K562 (cell line): Measurements from ENCODE around the gene CKLF. TPM values are rescaled to one million over a fixed set of nuclear protein-coding genes. Genes with fewer than 3 reads are reported as not detected.

ENCODE experiments used
- ATAC-seq: fragments of 200-7000 bp; cut with Tn5 transposase; 3 replicates; pipeline ENCODE4 v1.9.1; 2020; ENCODE audit warnings: moderate library complexity
- BruUV-seq: library from RNA; stranded (reverse); fragments of 400-500 nt; replicated peaks from 2 replicates; lab custom pipeline; 2021; lab: Mats Ljungman, UMichigan
- CTCF ChIA-PET: fragments of 300-600 bp; formaldehyde crosslinking; extraction: SDS; loops from one replicate; lab custom pipeline; 2021; ENCODE audit warnings: low intra/inter-chr PET ratio; lab: Yijun Ruan, JAX
- POLR2A ChIA-PET: fragments of 300-600, 350-650 bp; sonication (Branson Sonifier 250); formaldehyde crosslinking; extraction: SDS; loops from one replicate; lab custom pipeline; 2021; ENCODE audit warnings: antibody characterized with exemption, inconsistent platforms; lab: Yijun Ruan, JAX
- DNase-seq, 4 experiments: peaks; one replicate each; pipeline versions ENCODE4 v3.0.0 to v3.0.0-alpha.2; 2011 to 2018; ENCODE audit warnings: low spot score in 3 of 4, mixed read lengths in 3 of 4; ENCODE audit errors: extremely low read depth in 1 of 4
- FAIRE-seq: peaks from 2 replicates; lab custom pipeline; 2011; peaks lifted over from hg19 to GRCh38; lab: Jason Lieb, UNC
- H2AFZ ChIP-seq: 2 replicates; pipeline ENCODE4 v1.6.0; 2011; ENCODE audit warnings: low read depth, low read length, control low read depth, inconsistent platforms
- H3K27ac ChIP-seq: fragments of 200-600 bp; 3 replicates; pipeline ENCODE4 v1.8.0; 2011; ENCODE audit warnings: low read depth, mild to moderate bottlenecking, control low read depth, inconsistent platforms, low read length, moderate library complexity, mixed read lengths; ENCODE audit errors: extremely low read depth
- H3K27me3 ChIP-seq, 2 experiments: fragments of 300-600 bp in 1 of 2; 2 replicates in 1 of 2; 3 replicates in 1 of 2; pipeline versions ENCODE4 v1.6.0 to v1.8.0; 2011; ENCODE audit warnings: inconsistent platforms in 2 of 2, low read length in 2 of 2, mild to moderate bottlenecking in 1 of 2, mixed read lengths in 1 of 2, moderate library complexity in 1 of 2; ENCODE audit not compliant: control insufficient read depth in 2 of 2, insufficient read depth in 2 of 2
- H3K36me3 ChIP-seq: fragments of 300-600 bp; 3 replicates; pipeline ENCODE4 v1.8.0; 2011; ENCODE audit warnings: mild to moderate bottlenecking, low read length, inconsistent platforms; ENCODE audit not compliant: control insufficient read depth, insufficient read depth
- H3K4me1 ChIP-seq, 2 experiments: fragments of 200-600 bp in 1 of 2; replicated peaks in 1 of 2; 2 replicates in 1 of 2; 3 replicates in 1 of 2; pipeline versions ENCODE4 v1.5.1 to v1.8.0; 2011; ENCODE audit warnings: inconsistent platforms in 2 of 2, low read length in 2 of 2, mild to moderate bottlenecking in 1 of 2, mixed read lengths in 1 of 2, moderate library complexity in 1 of 2; ENCODE audit not compliant: control insufficient read depth in 2 of 2, insufficient read depth in 2 of 2
- H3K4me2 ChIP-seq: 2 replicates; pipeline ENCODE4 v1.6.1; 2011; ENCODE audit warnings: low read length, control low read depth, inconsistent platforms, mixed read lengths; ENCODE audit not compliant: insufficient read depth
- H3K4me3 ChIP-seq: fragments of 200-600 bp; sonication (generic), shearing (Covaris generic); 2 replicates; pipeline ENCODE4 v1.5.1; 2016; ENCODE audit warnings: control low read depth, inconsistent platforms
- H3K79me2 ChIP-seq: fragments of 200-600 bp; 3 replicates; pipeline ENCODE4 v1.8.0; 2011; ENCODE audit warnings: low read length, inconsistent platforms; ENCODE audit not compliant: control insufficient read depth, insufficient read depth
- H3K9ac ChIP-seq, 2 experiments: 2 replicates each; pipeline versions ENCODE4 v1.6.0 to v1.6.1; 2011; ENCODE audit warnings: low read depth in 2 of 2, low read length in 2 of 2, control low read depth in 1 of 2, inconsistent platforms in 1 of 2, mild to moderate bottlenecking in 1 of 2, mixed read lengths in 1 of 2; ENCODE audit not compliant: insufficient read depth in 1 of 2
- H3K9me1 ChIP-seq: one replicate; pipeline ENCODE4 v1.6.0; 2011; ENCODE audit warnings: inconsistent platforms, mild to moderate bottlenecking, low read length, moderate library complexity; ENCODE audit not compliant: control insufficient read depth, insufficient read depth
- H3K9me3 ChIP-seq: replicated peaks from 2 replicates; pipeline ENCODE4 v1.5.1; 2011; ENCODE audit warnings: low read depth, low read length, inconsistent platforms; ENCODE audit not compliant: control insufficient read depth, insufficient read depth
- H4K20me1 ChIP-seq: replicated peaks from 2 replicates; pipeline ENCODE4 v1.6.1; 2011; ENCODE audit warnings: low read length, inconsistent platforms, mixed read lengths; ENCODE audit not compliant: control insufficient read depth, insufficient read depth
- BHLHE40 ChIP-seq: IDR thresholded peaks from 2 replicates; pipeline ENCODE4 v1.6.1; 2011; ENCODE audit warnings: low read length, improper control_type of control experiment
- CHCHD3 ChIP-seq: fragments of 250-450 bp; sonication (Bioruptor Pico); IDR thresholded peaks from 2 replicates; pipeline ENCODE4 v2.1.2; 2022; ENCODE audit warnings: mild to moderate bottlenecking
- ERF ChIP-seq: fragments of 450-650 bp; formaldehyde crosslinking; IDR thresholded peaks from 2 replicates; pipeline ENCODE4 v1.4.0; 2020; ENCODE audit warnings: mild to moderate bottlenecking, mixed read lengths
- EZH2 ChIP-seq: IDR thresholded peaks from 2 replicates; pipeline ENCODE4 v1.6.1; 2012; ENCODE audit warnings: low read depth, mild to moderate bottlenecking, inconsistent platforms, low read length, borderline replicate concordance
- JUND ChIP-seq, 2 experiments: IDR thresholded peaks; 2 replicates in 1 of 2; 3 replicates in 1 of 2; pipeline ENCODE4 v1.6.1; 2011; ENCODE audit warnings: borderline replicate concordance in 2 of 2, low read depth in 2 of 2, low read length in 2 of 2, improper control_type of control experiment in 1 of 2, missing biosample characterization in 1 of 2, missing genetic modification characterization in 1 of 2, missing genetic modification reagents in 1 of 2
- LARP7 ChIP-seq: fragments of 450-650 bp; IDR thresholded peaks from 2 replicates; pipeline ENCODE4 v1.6.1; 2016
- MAFG ChIP-seq: fragments of 450-650 bp; conservative IDR thresholded peaks from 2 replicates; pipeline ENCODE4 v1.6.1; 2016; ENCODE audit warnings: missing genetic modification characterization, missing compliant biosample characterization
- MAFK ChIP-seq: IDR thresholded peaks from 2 replicates; pipeline ENCODE4 v1.6.1; 2011; ENCODE audit warnings: low read length, improper control_type of control experiment
- NFE2 ChIP-seq: IDR thresholded peaks from 2 replicates; pipeline ENCODE4 v1.6.1; 2014; ENCODE audit warnings: antibody characterized with exemption, low read depth
- SLC30A9 ChIP-seq: fragments of 250-450 bp; sonication (Bioruptor Pico); IDR thresholded peaks from 2 replicates; pipeline ENCODE4 v1.8.0; 2022; ENCODE audit warnings: mild to moderate bottlenecking, moderate library complexity
- ZBTB17 ChIP-seq: fragments of 450-650 bp; formaldehyde crosslinking; IDR thresholded peaks from 2 replicates; pipeline ENCODE4 v1.4.0; 2020; ENCODE audit warnings: mild to moderate bottlenecking
- ZFP36 ChIP-seq: fragments of 150-350 bp; IDR thresholded peaks from 2 replicates; pipeline ENCODE4 v1.6.1; 2018; ENCODE audit warnings: low read length, low read depth; ENCODE audit not compliant: partially characterized antibody
- ZNF197 ChIP-seq: fragments of 200-800 bp; sonication (Bioruptor generic); IDR thresholded peaks from 2 replicates; pipeline ENCODE4 v1.6.1; 2016; ENCODE audit warnings: low read depth, missing genetic modification characterization, missing compliant biosample characterization
- ZNF316 ChIP-seq: fragments of 450-650 bp; IDR thresholded peaks from 2 replicates; pipeline ENCODE4 v1.6.1; 2016
- ZNF717 ChIP-seq: fragments of 250-450 bp; sonication (Bioruptor Pico); IDR thresholded peaks from 2 replicates; pipeline ENCODE4 v1.5.0; 2021
- ZNF77 ChIP-seq: fragments of 250-450 bp; sonication (Bioruptor Pico); IDR thresholded peaks from 2 replicates; pipeline ENCODE4 v1.5.0; 2020
- ZNF780A ChIP-seq: fragments of 250-450 bp; sonication (Bioruptor Pico); IDR thresholded peaks from 2 replicates; pipeline ENCODE4 v1.5.0; 2021; ENCODE audit warnings: mild to moderate bottlenecking
- WGBS: fragments of 100-300 bp; shearing (Covaris generic); methylation state at CpG from one replicate; pipeline ENCODE4 v1.1.6; 2016; ENCODE audit warnings: low coverage, mixed read lengths; ENCODE audit not compliant: insufficient coverage; ENCODE audit errors: missing lambda C conversion rate; 5-methylcytosine and 5-hydroxymethylcytosine counted together
- in situ Hi-C: fragments of 300-500 bp; cut with MboI; formaldehyde crosslinking; loops from 4 replicates; pipeline ENCODE4 v1.15.0; 2018; ENCODE audit warnings: inconsistent platforms, mixed read lengths
- intact Hi-C: fragments of 100-400 bp; cut with micrococcal nuclease; formaldehyde crosslinking; loops from 2 replicates; pipeline ENCODE4 v1.14.2; 2022
- polyA plus RNA-seq, 8 experiments: library from polyadenylated mRNA; depleted of rRNA in 4 of 8; stranded (reverse) in 5 of 8; unstranded in 3 of 8; fragments of >200 nt; fragmentation: Nextera tagmentation in 2 of 8; fragmentation: Illumina TruSeq in 1 of 8; extraction: Ambion mirVana in 2 of 8; extraction: Trizol in 1 of 8; gene quantifications; 2 replicates each; pipeline versions ENCODE4 v1.2.1 to v1.2.3, GENCODE V29; 2011 to 2014; ENCODE audit warnings: inconsistent platforms in 1 of 8, missing spikeins in 1 of 8
- total RNA-seq, 7 experiments: library from RNA; depleted of rRNA in 6 of 7; stranded (reverse); fragments of >200 nt in 6 of 7; fragmentation: Illumina TruSeq in 2 of 7; extraction: Trizol in 2 of 7; gene quantifications; 2 replicates each; pipeline versions ENCODE4 v1.2.1 to v1.2.3, GENCODE V29; 2011 to 2021; ENCODE audit warnings: low replicate concordance in 1 of 7
- TF ChIP-seq, protein P1 (sequence below), 3 experiments: fragments of 200-800 bp in 1 of 3; sonication (Bioruptor generic) in 1 of 3; sonication (generic) in 1 of 3; formaldehyde crosslinking in 1 of 3; IDR thresholded peaks; 2 replicates each; pipeline versions ENCODE4 v1.6.1 to v1.8.0; 2016 to 2022; ENCODE audit warnings: mild to moderate bottlenecking in 2 of 3, missing compliant biosample characterization in 2 of 3, missing genetic modification characterization in 2 of 3, missing genetic modification reagents in 1 of 3
- TF ChIP-seq, protein P2 (sequence below), 2 experiments: IDR thresholded peaks; 2 replicates each; pipeline ENCODE4 v1.6.1; 2011; ENCODE audit warnings: borderline replicate concordance in 1 of 2, control low read depth in 1 of 2, low read depth in 1 of 2, low read length in 1 of 2, mild to moderate bottlenecking in 1 of 2, mixed read lengths in 1 of 2, moderate library complexity in 1 of 2; ENCODE audit not compliant: insufficient read depth in 1 of 2, insufficient read length in 1 of 2, poor library complexity in 1 of 2, severe bottlenecking in 1 of 2; ENCODE audit errors: extremely low read depth in 1 of 2
- TF ChIP-seq, protein P3 (sequence below), 3 experiments: IDR thresholded peaks in 2 of 3; conservative IDR thresholded peaks in 1 of 3; 2 replicates each; pipeline ENCODE4 v1.5.1; 2011 to 2012; ENCODE audit warnings: low read length in 3 of 3, mild to moderate bottlenecking in 3 of 3, control low read depth in 2 of 3, improper control_type of control experiment in 1 of 3, inconsistent platforms in 1 of 3, low read depth in 1 of 3, mixed read lengths in 1 of 3, moderate library complexity in 1 of 3; ENCODE audit not compliant: insufficient read depth in 2 of 3

CKLF gene
- total and polyA plus RNA-seq, 9 of the 15 experiments (the other 6 are each of a cell fraction or from before 2014, with no cell fraction given) = 84.8 to 322 (median 118) TPM

DNA sequence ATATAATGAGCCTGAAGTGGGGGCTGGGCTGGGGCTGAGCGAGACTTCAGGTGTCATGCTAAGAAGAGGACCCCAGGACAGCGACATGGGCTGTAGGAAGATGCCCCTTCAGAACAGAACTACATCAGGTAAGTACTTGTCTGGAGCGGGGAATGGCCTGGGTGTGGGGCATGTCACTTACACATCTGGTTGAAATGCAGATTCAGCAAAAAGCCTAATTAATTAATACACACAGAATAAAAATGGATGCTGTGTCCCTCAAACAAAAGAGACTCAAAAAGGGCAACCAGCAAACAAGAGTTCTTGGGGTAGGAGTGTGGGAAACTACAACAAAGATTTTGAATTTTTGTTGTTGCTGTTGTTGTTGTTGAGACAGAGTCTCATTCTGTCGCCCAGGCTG lies 38.6 kb downstream of the CKLF start:
- CTCF ChIA-PET = interaction anchor here (3.5 kb wide), 1 partner anchor 184 kb away, joined by 22 read pairs; no protein-coding TSS in a partner anchor
- in situ Hi-C loops = loop anchor here (5.0 kb wide), 1 partner anchor 184 kb away; no protein-coding TSS in a partner anchor
- 42% methylated on average over 4 of the region's 4 CpGs for WGBS
- ATAC-seq = no peak
- H3K36me3 ChIP-seq = no peaks in the 10 kb centered on the region
- no peak overlapping the region for H2AFZ ChIP-seq
- no peak for DNase-seq
- no peak overlapping the region for H3K27ac ChIP-seq
- POLR2A ChIA-PET = interaction anchor here (0.9 kb wide), 1 partner anchor 184 kb away, joined by 3 read pairs; no protein-coding TSS in a partner anchor
- H3K27me3 ChIP-seq = peaks cover 0 to 8% of the 10 kb centered on the region in 2 experiments; a peak in 1 of 5 replicates
- no peak overlapping the region for H3K4me2 ChIP-seq
- H3K4me3 ChIP-seq = no peak overlapping the region
- H3K79me2 ChIP-seq = no peaks in the 10 kb centered on the region
- intact Hi-C loops = no loop called here
- H3K9me3 ChIP-seq = no peaks in the 10 kb centered on the region
- no peak for FAIRE-seq
- H3K9ac ChIP-seq = no peak overlapping the region
- no peaks in the 10 kb centered on the region for H3K9me1 ChIP-seq
- no peaks in the 10 kb centered on the region; a peak in 1 of 5 replicates for H3K4me1 ChIP-seq
- no TSS peak for BruUV-seq
- no peaks in the 10 kb centered on the region for H4K20me1 ChIP-seq
- TF ChIP-seq ZNF77 (CRISPR knock-in tag) = no peak
- TF ChIP-seq ERF (CRISPR knock-in tag) = no peak
- TF ChIP-seq LARP7 = no peak
- no peak for TF ChIP-seq ZFP36
- TF ChIP-seq, protein P1, sequence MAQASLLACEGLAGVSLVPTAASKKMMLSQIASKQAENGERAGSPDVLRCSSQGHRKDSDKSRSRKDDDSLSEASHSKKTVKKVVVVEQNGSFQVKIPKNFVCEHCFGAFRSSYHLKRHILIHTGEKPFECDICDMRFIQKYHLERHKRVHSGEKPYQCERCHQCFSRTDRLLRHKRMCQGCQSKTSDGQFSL (CRISPR knock-in tag; IDR thresholded peaks at IDR 0.05) = no peak
- TF ChIP-seq, protein P1 (tag; IDR thresholded peaks at IDR 0.05) = no peak
- no peak for TF ChIP-seq NFE2
- TF ChIP-seq JUND (IDR thresholded peaks at IDR 0.05; ENCODE audit: borderline replicate concordance, low read depth, low read length) = no peak
- TF ChIP-seq JUND (tag; IDR thresholded peaks at IDR 0.05; ENCODE audit: borderline replicate concordance, low read depth, low read length) = no peak
- no peak for TF ChIP-seq ZBTB17
- TF ChIP-seq ZNF197 (CRISPR knock-in tag) = no peak
- TF ChIP-seq ZNF780A (CRISPR knock-in tag) = no peak
- TF ChIP-seq, protein P2, sequence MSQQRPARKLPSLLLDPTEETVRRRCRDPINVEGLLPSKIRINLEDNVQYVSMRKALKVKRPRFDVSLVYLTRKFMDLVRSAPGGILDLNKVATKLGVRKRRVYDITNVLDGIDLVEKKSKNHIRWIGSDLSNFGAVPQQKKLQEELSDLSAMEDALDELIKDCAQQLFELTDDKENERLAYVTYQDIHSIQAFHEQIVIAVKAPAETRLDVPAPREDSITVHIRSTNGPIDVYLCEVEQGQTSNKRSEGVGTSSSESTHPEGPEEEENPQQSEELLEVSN (IDR thresholded peaks at IDR 0.05; ENCODE audit: borderline replicate concordance in 1 of 2, extremely low read depth in 1 of 2, insufficient read depth in 1 of 2, insufficient read length in 1 of 2, low read depth in 1 of 2, low read length in 1 of 2, poor library complexity in 1 of 2, severe bottlenecking in 1 of 2) = no peak
- TF ChIP-seq EZH2 = no peak
- peak; percentile 88 for TF ChIP-seq ZNF316
- peak; percentile 54; the same call in 1 of the 2 replicates for TF ChIP-seq MAFK
- peak; percentile 62 for TF ChIP-seq MAFG (tag)
- no peak for TF ChIP-seq ZNF717 (CRISPR knock-in tag)
- no peak for TF ChIP-seq BHLHE40
- TF ChIP-seq CHCHD3 (CRISPR knock-in tag) = no peak
- no peak for TF ChIP-seq SLC30A9 (CRISPR knock-in tag)
- TF ChIP-seq, protein P3, sequence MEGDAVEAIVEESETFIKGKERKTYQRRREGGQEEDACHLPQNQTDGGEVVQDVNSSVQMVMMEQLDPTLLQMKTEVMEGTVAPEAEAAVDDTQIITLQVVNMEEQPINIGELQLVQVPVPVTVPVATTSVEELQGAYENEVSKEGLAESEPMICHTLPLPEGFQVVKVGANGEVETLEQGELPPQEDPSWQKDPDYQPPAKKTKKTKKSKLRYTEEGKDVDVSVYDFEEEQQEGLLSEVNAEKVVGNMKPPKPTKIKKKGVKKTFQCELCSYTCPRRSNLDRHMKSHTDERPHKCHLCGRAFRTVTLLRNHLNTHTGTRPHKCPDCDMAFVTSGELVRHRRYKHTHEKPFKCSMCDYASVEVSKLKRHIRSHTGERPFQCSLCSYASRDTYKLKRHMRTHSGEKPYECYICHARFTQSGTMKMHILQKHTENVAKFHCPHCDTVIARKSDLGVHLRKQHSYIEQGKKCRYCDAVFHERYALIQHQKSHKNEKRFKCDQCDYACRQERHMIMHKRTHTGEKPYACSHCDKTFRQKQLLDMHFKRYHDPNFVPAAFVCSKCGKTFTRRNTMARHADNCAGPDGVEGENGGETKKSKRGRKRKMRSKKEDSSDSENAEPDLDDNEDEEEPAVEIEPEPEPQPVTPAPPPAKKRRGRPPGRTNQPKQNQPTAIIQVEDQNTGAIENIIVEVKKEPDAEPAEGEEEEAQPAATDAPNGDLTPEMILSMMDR (IDR thresholded peaks at IDR 0.05 in 2 of 3, conservative IDR thresholded peaks at IDR 0.05 in 1 of 3; ENCODE audit: insufficient read depth in 2 of 3, low read depth in 1 of 3, low read length in 3 of 3) = no peak
